H1 (cell line): ENCODE measurements around the gene APOBEC3H. TPM values are rescaled to one million over a fixed set of nuclear protein-coding genes. Genes with fewer than 3 reads are reported as not detected.

ENCODE experiments used
- CTCF ChIA-PET: fragments of 300-600 bp; sonication (Branson Sonifier 250); formaldehyde crosslinking; loops from one replicate; lab custom pipeline; 2021; ENCODE audit not compliant: partially characterized antibody; lab: Charles Lee
- POLR2A ChIA-PET: fragments of 300-600 bp; sonication (Branson Sonifier 250); formaldehyde crosslinking; loops from one replicate; lab custom pipeline; 2021; ENCODE audit warnings: inconsistent platforms; ENCODE audit not compliant: partially characterized antibody; lab: Charles Lee
- DNase-seq, 2 experiments: peaks; one replicate each; pipeline versions ENCODE4 v3.0.0 to v3.0.0-alpha.2; 2010 to 2022; ENCODE audit warnings: low spot score in 2 of 2, low read depth in 1 of 2, mixed read lengths in 1 of 2
- FAIRE-seq: peaks from 2 replicates; lab custom pipeline; 2011; peaks lifted over from hg19 to GRCh38; lab: Jason Lieb, UNC
- H2AFZ ChIP-seq: 2 replicates; pipeline ENCODE4 v1.8.1; 2012; ENCODE audit warnings: low read length, inconsistent platforms
- H2AK5ac ChIP-seq: 2 replicates; pipeline ENCODE4 v1.6.1; 2013; ENCODE audit warnings: low read depth, low read length
- H2BK120ac ChIP-seq: replicated peaks from 2 replicates; pipeline ENCODE3; 2013; ENCODE audit warnings: low read depth, low read length, inconsistent platforms
- H2BK12ac ChIP-seq: 2 replicates; pipeline ENCODE4 v1.6.1; 2013; ENCODE audit warnings: low read depth, low read length
- H2BK15ac ChIP-seq: 2 replicates; pipeline ENCODE4 v1.6.1; 2013; ENCODE audit warnings: low read length
- H2BK20ac ChIP-seq: 2 replicates; pipeline ENCODE4 v1.6.1; 2013; ENCODE audit warnings: low read length
- H2BK5ac ChIP-seq: 2 replicates; pipeline ENCODE4 v1.6.1; 2013; ENCODE audit warnings: low read depth, low read length
- H3K14ac ChIP-seq: 2 replicates; pipeline ENCODE4 v1.6.1; 2013; ENCODE audit warnings: inconsistent platforms; ENCODE audit not compliant: insufficient read length
- H3K18ac ChIP-seq: 2 replicates; pipeline ENCODE4 v1.6.1; 2013; ENCODE audit warnings: low read length; ENCODE audit errors: extremely low read depth
- H3K23ac ChIP-seq: 2 replicates; pipeline ENCODE4 v1.6.1; 2013; ENCODE audit warnings: inconsistent platforms; ENCODE audit not compliant: insufficient read length
- H3K23me2 ChIP-seq: 2 replicates; pipeline ENCODE4 v1.6.1; 2013; ENCODE audit warnings: low read depth, low read length
- H3K27ac ChIP-seq: 2 replicates; pipeline ENCODE4 v1.6.1; 2011; ENCODE audit warnings: low read depth, low read length, inconsistent platforms
- H3K27me3 ChIP-seq, 4 experiments: replicated peaks in 1 of 4; 1 replicate in 1 of 4; 2 replicates in 3 of 4; pipeline versions ENCODE4 v1.6.1 to v1.8.1; 2011 to 2013; ENCODE audit warnings: low read length in 3 of 4, mild to moderate bottlenecking in 3 of 4, inconsistent platforms in 2 of 4, mixed read lengths in 2 of 4, moderate library complexity in 1 of 4; ENCODE audit not compliant: control insufficient read depth in 3 of 4, insufficient read depth in 3 of 4; ENCODE audit errors: extremely low read depth in 1 of 4
- H3K36me3 ChIP-seq, 4 experiments: 2 replicates each; pipeline versions ENCODE4 v1.6.1 to v1.8.1; 2011 to 2013; ENCODE audit warnings: mild to moderate bottlenecking in 4 of 4, low read length in 3 of 4, moderate library complexity in 2 of 4, control low read depth in 1 of 4, inconsistent platforms in 1 of 4; ENCODE audit not compliant: insufficient read depth in 4 of 4, control insufficient read depth in 2 of 4
- H3K4ac ChIP-seq: replicated peaks from 2 replicates; pipeline ENCODE3; 2013; ENCODE audit warnings: low read length, low read depth, mixed read lengths, inconsistent platforms; ENCODE audit not compliant: insufficient read length
- H3K4me1 ChIP-seq, 4 experiments: replicated peaks in 1 of 4; 1 replicate in 1 of 4; 2 replicates in 3 of 4; pipeline versions ENCODE4 v1.6.1 to v1.8.1; 2011 to 2013; ENCODE audit warnings: low read length in 3 of 4, inconsistent platforms in 2 of 4, mixed read lengths in 1 of 4; ENCODE audit not compliant: insufficient read depth in 4 of 4, control insufficient read depth in 3 of 4
- H3K4me2 ChIP-seq, 2 experiments: 2 replicates each; pipeline versions ENCODE4 v1.6.1 to v1.8.1; 2011 to 2013; ENCODE audit warnings: low read depth in 2 of 2, low read length in 2 of 2, control low read depth in 1 of 2, inconsistent platforms in 1 of 2, mild to moderate bottlenecking in 1 of 2; ENCODE audit not compliant: insufficient read depth in 1 of 2
- H3K4me3 ChIP-seq, 4 experiments: fragments of 200-600, 300-600 bp in 1 of 4; sonication (generic), shearing (Covaris generic), sonication (Bioruptor Twin) in 1 of 4; 2 replicates each; pipeline versions ENCODE4 v1.5.1 to v1.8.1; 2011 to 2016; ENCODE audit warnings: low read length in 4 of 4, low read depth in 3 of 4, control low read depth in 2 of 4, inconsistent platforms in 2 of 4, mild to moderate bottlenecking in 2 of 4, mixed read lengths in 1 of 4, moderate library complexity in 1 of 4; ENCODE audit not compliant: insufficient read depth in 2 of 4; ENCODE audit errors: extremely low read depth in 1 of 4
- H3K56ac ChIP-seq: replicated peaks from 2 replicates; pipeline ENCODE3; 2013; ENCODE audit warnings: low read depth, mild to moderate bottlenecking, mixed read lengths, low read length, inconsistent platforms; ENCODE audit not compliant: insufficient read length
- H3K79me1 ChIP-seq: 2 replicates; pipeline ENCODE4 v1.6.1; 2013; ENCODE audit warnings: low read depth, low read length, control low read depth
- H3K79me2 ChIP-seq, 2 experiments: 2 replicates each; pipeline versions ENCODE4 v1.6.1 to v1.8.1; 2012 to 2013; ENCODE audit warnings: low read length in 2 of 2, mild to moderate bottlenecking in 2 of 2, inconsistent platforms in 1 of 2; ENCODE audit not compliant: insufficient read depth in 2 of 2, control insufficient read depth in 1 of 2
- H3K9ac ChIP-seq, 4 experiments: replicated peaks in 1 of 4; 1 replicate in 1 of 4; 2 replicates in 3 of 4; pipeline versions ENCODE4 v1.6.1 to v1.8.1; 2011 to 2013; ENCODE audit warnings: low read depth in 3 of 4, low read length in 3 of 4, control low read depth in 2 of 4, mild to moderate bottlenecking in 2 of 4, moderate library complexity in 2 of 4, inconsistent platforms in 1 of 4; ENCODE audit errors: extremely low read depth in 1 of 4
- H3K9me3 ChIP-seq, 2 experiments: 2 replicates each; pipeline versions ENCODE4 v1.6.1 to v1.8.1; 2012 to 2013; ENCODE audit warnings: mild to moderate bottlenecking in 2 of 2, moderate library complexity in 2 of 2, control low read depth in 1 of 2, inconsistent platforms in 1 of 2, low read depth in 1 of 2, low read length in 1 of 2, mixed read lengths in 1 of 2; ENCODE audit not compliant: insufficient read depth in 2 of 2
- H4K20me1 ChIP-seq, 2 experiments: replicated peaks in 1 of 2; 2 replicates each; pipeline versions ENCODE3 to v1.8.1; 2011 to 2013; ENCODE audit warnings: inconsistent platforms in 2 of 2, low read length in 2 of 2, mild to moderate bottlenecking in 1 of 2; ENCODE audit not compliant: insufficient read depth in 2 of 2, control insufficient read depth in 1 of 2
- H4K5ac ChIP-seq: 2 replicates; pipeline ENCODE4 v1.6.1; 2013; ENCODE audit warnings: low read length, low read depth, mixed read lengths, inconsistent platforms; ENCODE audit not compliant: insufficient read length
- H4K8ac ChIP-seq: 2 replicates; pipeline ENCODE4 v1.8.0; 2013; ENCODE audit warnings: mild to moderate bottlenecking, moderate library complexity, low read length, inconsistent platforms; ENCODE audit not compliant: insufficient read depth; ENCODE audit errors: extremely low read depth
- H4K91ac ChIP-seq: replicated peaks from 2 replicates; pipeline ENCODE3; 2013; ENCODE audit warnings: low read length, mixed read lengths, inconsistent platforms; ENCODE audit not compliant: insufficient read length
- WGBS, 2 experiments: shearing (Covaris generic) in 1 of 2; methylation state at CpG; one replicate each; pipeline versions ENCODE4 v1.1.6 to v1.1.7; 2013 to 2015; ENCODE audit warnings: low lambda C conversion rate in 2 of 2, mixed read lengths in 2 of 2, inconsistent platforms in 1 of 2, low coverage in 1 of 2, missing lambda C conversion rate in 1 of 2; ENCODE audit not compliant: insufficient replicate concordance in 2 of 2, insufficient coverage in 1 of 2, insufficient read length in 1 of 2; ENCODE audit errors: extremely low coverage in 1 of 2, missing lambda C conversion rate in 1 of 2; 5-methylcytosine and 5-hydroxymethylcytosine counted together
- polyA plus RNA-seq, 7 experiments: library from polyadenylated mRNA; depleted of rRNA in 3 of 7; stranded (reverse) in 5 of 7; unstranded in 2 of 7; fragments of >200 nt in 5 of 7; fragments of 200-250 nt in 2 of 7; gene quantifications; 1 replicate in 5 of 7; 2 replicates in 1 of 7; 4 replicates in 1 of 7; pipeline versions ENCODE4 v1.2.1 to v1.2.3, GENCODE V29; 2011 to 2013; ENCODE audit warnings: missing spikeins in 2 of 7, mixed read lengths in 2 of 7
- total RNA-seq: library from RNA; stranded (reverse); fragmentation: NEBNext Ultra II Directional; extraction: Animal tissue kit (Norgen Biotek cat#: 25700); gene quantifications from 2 replicates; pipeline ENCODE4 v1.2.1, GENCODE V29; 2021

Gene APOBEC3H
- total and polyA plus RNA-seq, 2 of the 8 experiments (the other 6 are each of a cell fraction or from before 2014, with no cell fraction given), result 0.47 to 0.56 TPM

DNA sequence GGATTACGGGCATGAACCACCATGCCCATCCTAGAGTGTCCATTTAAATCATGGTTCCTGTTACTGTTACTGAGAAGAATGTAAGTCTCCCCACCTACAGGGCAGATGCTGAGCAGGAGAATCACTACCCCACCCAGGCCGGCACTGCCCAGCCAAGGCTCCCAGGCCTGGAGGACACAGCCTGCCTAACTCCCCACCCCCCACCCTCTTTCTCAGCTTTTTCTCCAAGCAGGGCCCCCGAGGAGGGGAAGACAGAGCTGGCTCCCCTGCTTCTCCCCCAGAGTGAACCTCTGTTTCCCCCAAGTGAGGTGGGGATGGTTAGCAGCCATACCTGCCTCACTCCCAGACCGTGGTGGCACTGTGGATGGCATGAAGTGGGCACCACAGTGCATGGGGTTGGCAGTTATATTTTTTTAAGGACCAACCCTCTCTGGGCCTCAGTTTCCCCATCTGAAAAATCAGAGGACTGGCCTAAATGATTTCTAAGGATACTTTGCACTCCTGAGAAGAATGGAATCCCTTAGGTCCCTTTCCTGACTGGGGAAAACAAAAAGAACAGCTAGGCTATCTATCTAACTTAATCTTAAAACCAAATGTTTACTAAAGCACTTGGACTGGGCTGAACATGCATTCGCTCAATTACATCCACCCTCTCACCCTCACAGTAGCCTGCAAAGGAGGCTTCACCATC lies 50.4 kb downstream of the APOBEC3H start:
- Histone ChIP-seq H2BK20ac (no peak overlapping the region), H3K14ac (no peak overlapping the region), H3K27ac (no peak overlapping the region), H4K8ac (no peak overlapping the region), H4K20me1 (no peaks in the 10 kb centered on the region), H3K4me2 (no peak overlapping the region), H3K18ac (no peak overlapping the region), H3K4ac (no peak overlapping the region), H3K9ac (no peak overlapping the region), H4K5ac (no peak overlapping the region), H3K23ac (no peak overlapping the region), H3K23me2 (peaks cover 15% of the 10 kb centered on the region; the same call in 1 of the 2 replicates), H2AFZ (no peak overlapping the region), H3K4me1 (peaks cover 12 to 38% (median 25%) of the 10 kb centered on the region in 4 experiments), H3K79me2 (no peaks in the 10 kb centered on the region), H3K4me3 (no peak overlapping the region), H3K27me3 (no peaks in the 10 kb centered on the region; a peak in 1 of 7 replicates), H3K9me3 (no peaks in the 10 kb centered on the region), H4K91ac (no peak overlapping the region), H3K79me1 (no peaks in the 10 kb centered on the region; the same call in 1 of the 2 replicates), H3K56ac (no peak overlapping the region), H2BK5ac (peak overlapping the region; percentile 78; the same call in 1 of the 2 replicates), H2BK120ac (no peak overlapping the region), H2BK12ac (peak overlapping the region; percentile 90), H2AK5ac (peak overlapping the region; percentile 53; the same call in 1 of the 2 replicates), H2BK15ac (0 out of 2 replicates have a peak overlapping the region, but pooled peaks have one; percentile 95), H3K36me3 (no peaks in the 10 kb centered on the region)
- no peak for FAIRE-seq
- DNase-seq, result no peak
- ChIA-PET CTCF (interaction anchor here (1.3 to 3.5 kb wide), 7 partner anchors 23 to 277 kb away, joined by 3 to 16 read pairs (median 4); no protein-coding TSS in a partner anchor), POLR2A (interaction anchor here (0.7 to 0.9 kb wide), 2 partner anchors 158 to 175 kb away, joined by 3 to 4 read pairs; no protein-coding TSS in a partner anchor)
- 85% methylated on average over 5 of the region's 5 CpGs; no CpG with 5 or more reads in 1 of the 2 experiments for WGBS, 2 experiments
